ENCODE results near the gene IRX5. TPM values are rescaled to one million over a fixed set of nuclear protein-coding genes. Genes with fewer than 3 reads are reported as not detected.

IRX5 gene
- total and polyA plus RNA-seq, 8 donors, result 0.75 to 15.2 (median 3.5) TPM; not detected in 1

DNA sequence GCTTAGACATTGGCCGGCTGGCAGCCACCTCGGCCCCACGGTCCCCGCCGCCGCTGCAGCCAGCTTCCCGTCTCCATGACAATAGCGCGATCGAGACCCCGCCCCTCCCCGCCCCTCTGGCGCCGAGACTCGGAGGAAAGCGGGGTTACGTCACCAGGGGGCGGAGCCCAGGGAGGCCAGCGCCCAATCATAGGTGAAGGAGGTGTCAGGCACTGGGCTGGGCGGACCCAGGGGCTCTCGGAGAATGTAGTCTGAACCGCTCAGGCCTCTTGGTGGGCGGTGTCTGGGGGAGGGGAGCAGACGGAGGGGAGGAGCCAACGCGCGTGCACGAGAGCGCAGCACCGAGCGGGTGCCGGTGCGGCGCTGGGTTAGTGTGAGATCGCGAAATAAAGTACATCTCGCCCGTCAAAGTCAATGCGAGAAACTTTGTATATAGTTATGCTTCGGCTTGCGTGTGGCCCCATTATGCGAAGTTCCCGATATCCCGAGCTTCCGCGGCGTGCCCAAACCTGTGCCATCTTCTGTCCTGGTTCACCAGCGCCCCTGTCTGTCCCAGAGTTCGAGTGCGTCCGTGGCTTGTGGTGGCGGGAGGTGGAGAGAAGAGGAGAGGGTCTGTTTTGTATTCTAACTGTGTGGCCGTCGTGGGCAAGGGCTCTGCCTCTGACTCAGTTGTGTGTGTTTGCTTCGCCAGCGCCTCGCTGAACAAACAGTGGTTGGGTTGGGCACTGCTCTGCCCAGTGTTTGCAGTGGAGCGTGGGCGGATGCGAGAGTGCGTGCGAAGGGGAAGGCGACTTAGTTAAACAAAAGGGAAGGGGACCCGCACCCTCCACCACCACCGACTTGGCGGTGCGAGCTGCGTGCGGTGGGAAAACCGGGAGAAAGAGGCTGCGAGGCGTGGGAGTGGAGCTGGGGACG, 1.3 kb upstream of the IRX5 start:
- peak; percentile 99 to 100 for DNase-seq
- no peaks in the 10 kb centered on the region for H3K36me3 ChIP-seq
- H3K9me3 ChIP-seq, result no peaks in the 10 kb centered on the region
- TF ChIP-seq POLR2AphosphoS5 (IDR thresholded peaks at IDR 0.05) (peak in 2 of 3 donors; percentile 91 to 93), EP300 (IDR thresholded peaks at IDR 0.05) (no peak), POLR2A (IDR thresholded peaks at IDR 0.05) (peak in 2 of 4 donors; percentile 31 to 41)
- TF ChIP-seq, protein P1, sequence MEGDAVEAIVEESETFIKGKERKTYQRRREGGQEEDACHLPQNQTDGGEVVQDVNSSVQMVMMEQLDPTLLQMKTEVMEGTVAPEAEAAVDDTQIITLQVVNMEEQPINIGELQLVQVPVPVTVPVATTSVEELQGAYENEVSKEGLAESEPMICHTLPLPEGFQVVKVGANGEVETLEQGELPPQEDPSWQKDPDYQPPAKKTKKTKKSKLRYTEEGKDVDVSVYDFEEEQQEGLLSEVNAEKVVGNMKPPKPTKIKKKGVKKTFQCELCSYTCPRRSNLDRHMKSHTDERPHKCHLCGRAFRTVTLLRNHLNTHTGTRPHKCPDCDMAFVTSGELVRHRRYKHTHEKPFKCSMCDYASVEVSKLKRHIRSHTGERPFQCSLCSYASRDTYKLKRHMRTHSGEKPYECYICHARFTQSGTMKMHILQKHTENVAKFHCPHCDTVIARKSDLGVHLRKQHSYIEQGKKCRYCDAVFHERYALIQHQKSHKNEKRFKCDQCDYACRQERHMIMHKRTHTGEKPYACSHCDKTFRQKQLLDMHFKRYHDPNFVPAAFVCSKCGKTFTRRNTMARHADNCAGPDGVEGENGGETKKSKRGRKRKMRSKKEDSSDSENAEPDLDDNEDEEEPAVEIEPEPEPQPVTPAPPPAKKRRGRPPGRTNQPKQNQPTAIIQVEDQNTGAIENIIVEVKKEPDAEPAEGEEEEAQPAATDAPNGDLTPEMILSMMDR (IDR thresholded peaks at IDR 0.05), result peak in 2 of 7 experiments; percentile 13 to 34
- WGBS, 5 donors, result 1 to 4% (median 1%) methylated on average over 63 to 73 of the region's 73 CpGs
- H3K4me1 ChIP-seq, result peaks cover 18 to 68% (median 45%) of the 10 kb centered on the region in 4 donors
- peak overlapping the region; percentile 61 to 73 (median 70) for H3K4me3 ChIP-seq
- peaks cover 19 to 100% (median 59%) of the 10 kb centered on the region in 3 donors for H3K27me3 ChIP-seq
- H3K27ac ChIP-seq, result peak overlapping the region; percentile 90 to 98 (median 97)
- intact Hi-C loops (cut with DNase I; ENCODE audit: low total_unique reads), result loop anchor here (10.0 kb wide), 1 partner anchor 645 kb away; the partner anchor contains the start of gene IRX3

DNA sequence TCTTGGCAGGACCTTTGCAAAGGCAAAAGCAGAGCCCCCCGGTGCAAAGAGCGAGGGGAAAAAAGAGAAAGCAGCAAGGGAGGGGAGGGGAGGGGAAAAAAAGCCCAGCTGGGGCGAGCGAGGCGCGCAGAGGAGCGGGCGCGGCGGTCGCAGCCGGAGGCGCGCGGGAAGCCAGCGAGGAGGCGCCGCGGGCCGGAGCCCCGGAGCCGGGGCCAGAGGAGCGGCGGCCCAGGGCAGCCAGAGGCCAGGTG, 129 bp downstream of the IRX5 start:
- Histone ChIP-seq H3K9me3 (no peaks in the 10 kb centered on the region), H3K36me3 (no peaks in the 10 kb centered on the region), H3K4me3 (peak overlapping the region; percentile 61 to 73 (median 70)), H3K4me1 (peaks cover 18 to 75% (median 49%) of the 10 kb centered on the region in 4 donors), H3K27me3 (peaks cover 17 to 100% (median 69%) of the 10 kb centered on the region in 3 donors), H3K27ac (peak overlapping the region; percentile 78 to 98 (median 95))
- 0 to 6% (median 2%) methylated on average over 23 to 24 of the region's 24 CpGs for WGBS, 5 donors
- intact Hi-C loops (cut with DNase I; ENCODE audit: low total_unique reads), result loop anchor here (10.0 kb wide), 1 partner anchor 646 kb away; the partner anchor contains the start of gene IRX3
- no peak for TF ChIP-seq POLR2A (IDR thresholded peaks at IDR 0.05)
- TF ChIP-seq, protein P1 (IDR thresholded peaks at IDR 0.05), result no peak
- TF ChIP-seq POLR2AphosphoS5 (IDR thresholded peaks at IDR 0.05), result no peak
- no peak for TF ChIP-seq EP300 (IDR thresholded peaks at IDR 0.05)
- DNase-seq, result no peak

DNA sequence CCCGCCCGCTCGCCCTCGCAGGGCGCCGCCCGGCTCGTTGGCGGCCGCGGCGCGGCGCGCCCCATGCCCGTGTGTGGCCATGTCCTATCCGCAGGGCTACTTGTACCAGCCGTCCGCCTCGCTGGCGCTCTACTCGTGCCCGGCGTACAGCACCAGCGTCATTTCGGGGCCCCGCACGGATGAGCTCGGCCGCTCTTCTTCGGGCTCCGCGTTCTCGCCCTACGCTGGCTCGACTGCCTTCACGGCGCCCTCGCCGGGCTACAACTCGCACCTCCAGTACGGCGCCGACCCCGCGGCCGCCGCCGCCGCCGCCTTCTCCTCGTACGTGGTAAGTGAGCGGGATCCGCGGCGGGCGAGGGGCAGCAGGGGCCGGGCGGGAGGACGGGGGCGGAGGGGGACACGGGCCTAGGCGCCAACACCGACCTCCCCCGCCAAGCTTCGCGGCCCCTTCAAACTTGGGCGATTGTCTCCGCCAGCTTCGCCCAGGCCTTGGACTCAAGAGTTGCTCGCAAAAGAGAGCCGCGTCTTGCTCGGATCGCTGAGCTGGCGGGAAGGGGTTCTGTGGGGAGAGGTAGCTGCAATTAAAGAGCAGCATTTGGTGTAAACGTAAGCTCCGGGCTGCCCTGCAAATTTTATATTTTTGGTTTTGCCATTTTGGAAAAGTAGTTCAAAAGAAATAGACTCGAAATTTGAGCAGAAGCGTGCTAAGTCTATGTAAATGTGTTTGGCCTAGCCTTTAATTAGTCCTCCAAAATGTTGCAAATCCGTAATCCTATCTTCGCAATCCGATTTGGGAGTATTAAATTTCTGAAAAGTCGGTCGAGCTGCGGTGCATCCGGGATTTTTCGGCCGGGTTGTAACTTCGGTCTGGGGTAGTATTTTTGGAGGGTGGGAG, 702 bp downstream of the IRX5 start:
- peaks cover 17 to 100% (median 68%) of the 10 kb centered on the region in 3 donors for H3K27me3 ChIP-seq
- H3K9me3 ChIP-seq, result no peaks in the 10 kb centered on the region
- no peaks in the 10 kb centered on the region for H3K36me3 ChIP-seq
- peak overlapping the region; percentile 78 to 98 (median 95) for H3K27ac ChIP-seq
- peak overlapping the region; percentile 61 to 73 (median 70) for H3K4me3 ChIP-seq
- intact Hi-C loops (cut with DNase I; ENCODE audit: low total_unique reads), result loop anchor here (10.0 kb wide), 1 partner anchor 647 kb away; the partner anchor contains the start of gene IRX3
- H3K4me1 ChIP-seq, result peaks cover 18 to 78% (median 54%) of the 10 kb centered on the region in 4 donors
- DNase-seq, result peak in 1 of 2 donors; percentile 64
- 3 to 10% (median 6%) methylated on average over 20 to 91 of the region's 91 CpGs for WGBS, 5 donors
- TF ChIP-seq, protein P1 (IDR thresholded peaks at IDR 0.05), result no peak
- TF ChIP-seq EP300 (IDR thresholded peaks at IDR 0.05) (no peak), POLR2AphosphoS5 (IDR thresholded peaks at IDR 0.05) (no peak), POLR2A (IDR thresholded peaks at IDR 0.05) (no peak)

Data from stomach (tissue), 9 donors.